Stimulated activated CD4-positive, alpha-beta T cell treated with anti-CD3 and anti-CD28 coated beads, TNF-alpha, amount 100 ng/mL, for 4 hours (primary cell): ENCODE data around the gene CDC42BPA.
"Not testable (repeated sequence)": the region's sequence is repeated elsewhere in the genome, so short reads cannot be mapped to it uniquely, and the experiment has no call there.

Experiments
- DNase-seq, 3 experiments: peaks; one replicate each; pipeline ENCODE4 v3.0.0-alpha.2; 2020; ENCODE audit warnings: low read depth in 3 of 3

Gene CDC42BPA

DNA sequence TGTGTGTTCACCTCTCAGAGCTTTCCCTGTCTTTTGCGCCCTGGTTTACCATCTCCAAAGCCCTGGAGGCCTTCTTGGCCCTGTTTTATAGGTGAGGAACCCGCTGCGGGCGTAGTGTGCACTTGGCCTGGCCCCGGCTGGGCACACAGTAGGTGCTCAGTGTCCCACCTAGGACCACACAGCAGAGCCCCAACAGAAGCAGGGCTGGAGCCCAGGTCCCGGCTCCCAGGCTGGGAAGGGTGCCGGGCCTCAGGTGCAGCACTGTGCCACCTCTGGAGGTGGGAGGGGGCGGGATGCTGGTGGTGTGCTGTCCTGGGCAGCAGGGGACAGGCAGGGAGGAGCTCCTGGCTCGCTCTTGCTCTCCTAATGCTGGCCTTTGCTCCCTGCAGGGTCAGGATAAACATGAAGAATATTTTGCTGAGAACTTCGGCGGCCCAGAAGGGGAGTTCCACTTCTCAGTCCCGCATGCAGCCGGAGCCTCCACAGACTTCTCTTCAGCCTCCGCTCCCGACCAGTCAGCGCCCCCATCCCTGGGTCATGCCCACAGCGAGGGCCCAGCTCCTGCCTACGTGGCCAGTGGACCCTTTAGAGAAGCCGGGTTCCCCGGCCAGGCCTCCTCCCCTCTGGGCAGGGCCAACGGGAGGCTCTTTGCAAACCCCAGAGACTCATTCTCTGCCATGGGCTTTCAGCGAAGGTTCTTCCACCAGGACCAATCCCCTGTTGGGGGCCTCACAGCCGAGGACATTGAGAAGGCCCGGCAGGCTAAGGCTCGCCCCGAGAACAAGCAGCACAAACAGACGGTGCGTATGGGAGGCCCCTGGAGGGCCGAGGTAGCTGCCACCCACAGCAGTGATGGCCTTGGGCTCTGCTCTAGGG is 353.4 kb downstream of the CDC42BPA start:
- DNase-seq, result no peak

DNA sequence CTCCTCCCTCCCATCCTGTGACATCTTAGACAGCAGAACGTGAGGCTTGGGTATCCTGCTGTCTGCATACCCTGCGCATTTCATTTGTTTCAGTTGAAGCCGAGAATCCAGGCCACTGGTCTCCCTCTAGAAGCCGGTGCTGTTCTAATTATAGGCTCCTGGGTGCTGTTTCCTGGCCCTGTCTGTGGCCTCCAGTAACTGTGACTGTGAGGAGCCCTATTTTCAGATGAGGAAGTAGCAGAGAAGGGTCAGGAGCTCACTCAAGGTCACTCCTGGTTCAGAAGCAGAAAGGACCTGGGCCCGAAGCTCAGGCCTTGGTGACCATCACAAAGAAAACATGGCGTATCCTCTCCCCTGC is 354.2 kb downstream of the CDC42BPA start:
- no peak for DNase-seq

DNA sequence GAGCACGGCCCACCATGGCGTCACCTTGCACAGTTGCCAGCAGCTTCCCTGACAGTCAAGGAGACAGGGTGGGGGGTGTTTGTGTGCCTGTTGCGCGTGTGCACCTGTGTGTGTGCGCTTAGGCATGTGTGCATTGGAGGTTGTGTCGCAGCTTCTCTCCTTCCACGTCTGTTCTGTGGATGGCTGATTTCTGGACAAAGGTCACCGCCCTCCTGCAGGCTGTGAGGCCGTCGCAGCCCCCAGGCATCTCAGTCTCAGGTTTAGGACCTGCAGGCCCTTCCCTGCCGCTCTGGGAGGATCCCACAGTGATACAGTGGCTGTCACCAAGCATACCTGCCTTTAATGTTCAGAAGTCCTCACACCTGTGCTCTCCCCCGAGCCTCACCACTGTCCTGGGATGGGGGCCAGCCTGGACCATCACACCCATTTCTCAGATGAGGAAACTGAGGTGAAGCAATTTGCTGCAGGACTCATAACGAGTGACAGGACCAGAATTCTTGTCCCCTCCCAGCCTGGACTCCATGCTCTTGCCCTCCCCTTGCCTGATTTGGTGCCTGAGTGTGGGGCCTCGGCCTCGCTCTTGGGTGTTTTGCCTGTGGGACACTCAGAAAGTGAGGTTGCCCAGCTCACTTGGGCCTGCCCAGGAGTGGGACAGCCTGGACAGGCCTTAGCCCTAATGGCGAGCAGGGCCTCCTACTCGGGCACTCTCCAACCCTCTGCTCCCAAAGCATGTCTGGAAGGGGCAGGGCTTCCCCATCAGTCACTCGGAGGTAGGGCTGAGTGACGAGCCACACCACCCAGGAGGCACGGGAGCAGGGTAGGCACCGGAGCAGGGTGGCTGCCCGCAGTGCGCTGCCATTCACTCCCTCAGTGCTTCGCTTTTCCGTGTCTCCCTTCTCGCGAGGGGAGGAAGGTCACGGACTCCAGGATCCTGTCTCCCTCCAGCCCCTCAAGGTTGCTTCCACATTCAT is 355.6 kb downstream of the CDC42BPA start:
- no peak for DNase-seq

DNA sequence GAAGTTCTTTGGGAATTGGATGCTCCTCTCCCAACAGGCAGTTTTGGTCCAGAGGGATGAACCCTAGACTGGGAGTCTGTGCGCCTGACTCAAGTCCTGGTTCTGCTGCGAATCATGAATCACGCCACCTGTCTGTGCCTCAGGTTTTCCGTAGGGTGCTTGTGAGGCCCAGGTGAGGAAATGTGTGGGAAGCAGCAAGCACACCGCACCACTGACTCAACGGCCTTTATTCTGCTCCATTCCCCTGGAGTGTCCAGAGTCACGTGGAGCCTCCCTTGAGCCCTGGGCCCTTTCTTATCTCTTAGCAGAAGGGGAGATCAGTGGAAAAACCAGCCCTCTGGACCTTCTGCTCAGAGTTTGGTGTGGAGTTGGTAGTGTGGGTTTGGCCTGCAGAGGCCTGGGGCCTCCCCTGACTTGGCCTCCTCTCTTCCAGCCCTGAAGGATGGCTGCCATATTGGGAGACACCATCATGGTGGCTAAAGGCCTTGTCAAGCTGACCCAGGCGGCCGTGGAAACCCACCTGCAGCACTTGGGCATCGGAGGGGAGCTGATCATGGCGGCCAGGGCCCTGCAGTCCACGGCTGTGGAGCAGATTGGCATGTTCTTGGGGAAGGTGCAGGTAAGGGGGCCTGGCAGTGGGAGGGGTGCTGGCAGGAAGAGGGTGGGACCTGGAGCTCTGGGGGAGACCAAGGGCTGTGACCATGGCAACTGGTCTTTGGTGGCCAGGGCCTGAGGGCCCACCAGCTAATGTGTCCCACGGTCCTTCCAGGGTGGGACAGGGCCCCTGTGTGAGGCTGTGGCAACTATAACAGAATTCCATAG is 357.1 kb downstream of the CDC42BPA start:
- no peak for DNase-seq

DNA sequence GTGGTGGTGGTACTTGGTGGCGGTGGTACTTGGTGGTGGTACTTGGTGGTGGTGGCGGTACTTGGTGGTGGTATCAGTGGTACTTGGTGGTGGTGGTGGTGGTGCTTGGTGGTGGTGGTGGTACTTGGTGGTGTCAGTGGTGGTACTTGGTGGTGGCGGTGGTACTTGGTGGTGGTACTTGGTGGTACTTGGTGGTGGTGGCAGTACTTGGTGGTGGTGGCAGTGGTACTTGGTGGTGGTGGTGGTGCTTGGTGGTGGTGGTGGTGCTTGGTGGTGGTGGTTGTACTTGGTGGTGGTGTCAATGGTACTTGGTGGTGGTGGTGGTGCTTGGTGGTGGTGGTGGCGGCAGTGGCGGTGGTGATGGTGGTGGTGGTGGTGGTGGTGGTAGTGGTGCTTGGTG is 358.0 kb downstream of the CDC42BPA start:
- DNase-seq, result no peak

DNA sequence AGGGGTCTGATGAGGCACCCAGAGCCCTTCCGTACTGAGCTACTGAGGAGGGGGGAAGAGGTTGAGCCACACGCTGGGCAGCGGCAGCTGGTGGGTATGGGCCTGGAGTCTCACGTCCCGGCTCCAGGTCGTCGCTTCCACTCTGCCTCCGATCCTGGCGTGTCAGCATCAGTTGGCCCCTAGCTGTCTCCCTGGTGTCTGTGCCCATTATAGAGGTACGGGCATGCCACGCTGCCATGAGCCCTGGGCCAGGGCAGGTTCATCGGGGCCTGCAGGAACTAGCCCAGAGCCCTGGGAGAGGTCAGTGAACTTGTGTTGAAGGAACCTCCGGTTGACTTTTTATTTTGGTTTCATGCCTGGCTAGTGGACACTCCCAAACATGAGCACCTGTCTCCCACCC is 360.0 kb downstream of the CDC42BPA start:
- DNase-seq, result no peak

DNA sequence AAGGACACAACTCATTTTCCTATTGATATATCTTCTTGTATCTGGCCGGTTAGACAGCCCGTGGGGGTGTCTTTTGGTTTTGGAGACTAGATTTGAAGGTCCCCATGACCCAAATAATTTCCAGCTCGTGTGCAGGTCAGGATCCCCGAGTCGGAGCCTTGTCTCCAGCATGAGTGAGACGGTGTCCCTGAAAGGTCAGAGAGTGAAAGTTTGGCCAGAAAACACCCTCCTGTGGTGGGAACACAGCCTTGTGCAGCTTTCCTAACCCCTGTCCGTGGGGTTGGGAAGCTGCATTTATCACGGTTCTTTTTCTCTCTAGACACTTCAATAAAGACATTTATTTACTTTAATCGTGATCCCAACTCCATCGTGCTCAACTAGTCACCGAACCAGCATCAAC is 360.6 kb downstream of the CDC42BPA start:
- no peak for DNase-seq

DNA sequence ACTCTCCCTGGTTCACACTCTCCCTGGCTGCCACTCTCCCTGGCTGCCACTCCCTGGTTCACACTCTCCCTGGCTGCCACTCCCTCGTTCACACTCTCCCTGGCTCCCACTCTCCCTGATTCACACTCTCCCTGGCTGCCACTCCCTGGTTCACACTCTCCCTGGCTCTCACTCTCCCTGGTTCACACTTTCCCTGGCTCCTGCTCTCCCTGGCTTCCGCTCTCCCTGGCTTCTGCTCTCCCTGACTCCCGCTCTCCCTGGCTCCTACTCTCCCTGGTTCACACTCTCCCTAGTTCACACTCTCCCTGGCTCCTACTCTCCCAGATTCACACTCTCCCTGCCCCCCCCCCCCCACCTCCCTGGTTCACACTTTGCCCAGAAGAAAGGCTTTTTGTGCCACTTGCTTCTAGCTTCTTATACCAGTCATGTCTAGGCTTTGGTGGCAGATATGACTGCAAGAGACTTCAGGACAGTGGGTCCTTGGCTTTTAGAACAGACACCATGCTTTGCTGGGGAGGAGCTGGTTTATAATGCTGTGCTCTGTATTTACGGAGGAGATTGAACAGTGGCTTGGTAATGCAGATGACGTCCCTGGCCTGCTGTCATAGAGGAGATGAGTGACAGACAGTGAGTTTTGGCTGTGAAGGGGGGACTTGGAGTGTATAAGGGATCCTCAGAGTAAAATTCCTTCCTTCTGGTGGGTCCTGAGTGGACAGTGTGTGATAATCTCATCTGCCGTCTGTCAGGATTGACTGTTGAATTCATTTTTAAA is 361.2 kb downstream of the CDC42BPA start:
- DNase-seq, result no peak

DNA sequence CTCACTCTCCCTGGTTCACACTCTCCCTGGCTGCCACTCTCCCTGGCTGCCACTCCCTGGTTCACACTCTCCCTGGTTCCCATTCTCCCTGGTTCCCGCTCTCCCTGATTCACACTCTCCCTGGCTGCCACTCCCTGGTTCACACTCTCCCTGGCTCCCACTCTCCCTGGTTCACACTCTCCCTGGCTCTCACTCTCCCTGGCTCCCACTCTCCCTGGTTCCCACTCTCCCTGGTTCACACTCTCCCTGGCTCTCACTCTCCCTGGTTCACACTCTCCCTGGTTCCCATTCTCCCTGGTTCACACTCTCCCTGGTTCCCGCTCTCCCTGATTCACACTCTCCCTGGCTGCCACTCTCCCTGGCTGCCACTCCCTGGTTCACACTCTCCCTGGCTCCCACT is 362.4 kb downstream of the CDC42BPA start:
- not testable (repeated sequence) for DNase-seq

DNA sequence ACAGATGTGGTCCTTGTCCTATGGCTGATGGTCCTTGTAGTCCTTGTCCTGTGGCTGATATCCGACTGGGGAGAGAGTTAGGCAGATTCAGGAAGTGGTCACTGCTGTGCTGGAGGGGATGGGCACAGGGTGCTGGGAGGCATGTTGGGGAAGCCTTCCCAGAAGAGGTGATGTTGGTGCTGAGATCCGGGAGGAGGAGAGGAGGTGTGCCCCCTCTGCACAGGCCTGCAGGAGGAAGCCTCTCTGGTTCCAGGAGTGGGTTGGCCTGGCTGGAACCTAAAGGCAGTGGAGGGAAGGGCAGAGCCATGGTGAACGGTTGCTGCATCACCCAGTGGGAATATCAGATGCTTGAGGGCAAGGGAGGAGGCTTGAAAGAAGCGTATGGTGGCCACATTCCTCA is 363.5 kb downstream of the CDC42BPA start:
- no peak for DNase-seq

DNA sequence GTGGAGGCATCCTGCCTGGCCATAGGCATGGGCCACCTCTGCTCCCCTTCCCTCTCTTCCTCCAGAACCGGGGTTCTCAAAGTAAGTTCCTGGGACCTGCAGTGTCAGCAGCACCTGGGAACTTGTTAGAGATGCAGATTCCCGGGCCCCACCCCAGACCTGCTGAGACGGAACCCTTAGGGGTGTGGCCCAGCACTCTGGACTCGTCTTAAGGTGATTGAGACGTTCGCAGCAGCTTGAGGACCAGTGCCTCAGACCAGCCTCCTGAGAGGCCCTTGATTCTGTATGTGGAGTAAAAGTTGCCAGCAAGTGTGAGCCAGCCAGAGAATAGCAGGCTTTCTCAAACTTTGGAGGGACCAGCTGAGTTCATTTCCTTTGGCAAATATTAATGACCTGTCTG is 364.0 kb downstream of the CDC42BPA start:
- no peak for DNase-seq

DNA sequence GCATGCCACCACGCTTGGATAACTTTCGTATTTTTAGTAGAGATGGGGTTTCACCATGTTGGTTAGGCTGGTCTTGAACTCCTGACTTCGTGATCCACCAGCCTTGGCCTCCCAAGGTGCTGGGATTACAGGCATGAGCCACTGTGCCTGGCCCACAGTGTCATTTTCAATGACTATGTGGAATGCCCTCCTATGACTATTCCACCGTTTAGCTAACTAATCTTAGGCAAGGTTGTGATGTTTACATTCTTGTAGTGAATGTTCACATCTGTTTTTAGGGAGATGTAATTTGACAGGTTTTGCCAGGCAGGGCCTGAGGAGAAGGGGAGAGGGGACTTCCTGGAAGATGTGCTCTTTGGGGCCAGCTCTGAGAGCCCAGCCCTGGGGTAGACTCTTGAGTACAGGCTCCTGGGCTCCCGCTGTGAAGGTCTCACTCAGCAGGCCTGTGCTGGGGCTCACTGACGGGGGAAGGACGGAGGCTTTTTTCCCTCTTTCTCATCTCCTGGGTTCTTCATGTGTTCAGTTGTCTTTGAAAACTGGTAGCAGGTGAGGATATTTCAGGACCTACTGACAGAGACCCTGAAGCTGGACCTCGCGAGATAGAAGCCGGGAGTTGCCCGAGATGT is 365.0 kb downstream of the CDC42BPA start:
- DNase-seq, result no peak

DNA sequence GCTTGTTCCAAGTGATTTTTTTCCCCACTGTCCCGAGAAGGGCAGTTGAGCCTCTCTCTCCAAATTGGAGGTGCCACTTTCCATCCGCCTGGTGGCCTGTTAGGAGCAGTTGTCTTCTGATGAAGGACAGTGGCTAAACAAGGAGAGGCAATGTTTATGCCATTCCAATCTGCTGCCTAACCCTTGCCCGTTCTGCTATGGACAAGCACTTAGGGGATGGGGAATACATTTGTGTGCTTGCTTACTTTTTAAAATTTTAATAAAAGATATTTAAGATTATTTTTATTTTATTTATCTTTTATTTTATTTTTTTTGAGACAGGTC is 366.2 kb downstream of the CDC42BPA start:
- DNase-seq, result no peak

DNA sequence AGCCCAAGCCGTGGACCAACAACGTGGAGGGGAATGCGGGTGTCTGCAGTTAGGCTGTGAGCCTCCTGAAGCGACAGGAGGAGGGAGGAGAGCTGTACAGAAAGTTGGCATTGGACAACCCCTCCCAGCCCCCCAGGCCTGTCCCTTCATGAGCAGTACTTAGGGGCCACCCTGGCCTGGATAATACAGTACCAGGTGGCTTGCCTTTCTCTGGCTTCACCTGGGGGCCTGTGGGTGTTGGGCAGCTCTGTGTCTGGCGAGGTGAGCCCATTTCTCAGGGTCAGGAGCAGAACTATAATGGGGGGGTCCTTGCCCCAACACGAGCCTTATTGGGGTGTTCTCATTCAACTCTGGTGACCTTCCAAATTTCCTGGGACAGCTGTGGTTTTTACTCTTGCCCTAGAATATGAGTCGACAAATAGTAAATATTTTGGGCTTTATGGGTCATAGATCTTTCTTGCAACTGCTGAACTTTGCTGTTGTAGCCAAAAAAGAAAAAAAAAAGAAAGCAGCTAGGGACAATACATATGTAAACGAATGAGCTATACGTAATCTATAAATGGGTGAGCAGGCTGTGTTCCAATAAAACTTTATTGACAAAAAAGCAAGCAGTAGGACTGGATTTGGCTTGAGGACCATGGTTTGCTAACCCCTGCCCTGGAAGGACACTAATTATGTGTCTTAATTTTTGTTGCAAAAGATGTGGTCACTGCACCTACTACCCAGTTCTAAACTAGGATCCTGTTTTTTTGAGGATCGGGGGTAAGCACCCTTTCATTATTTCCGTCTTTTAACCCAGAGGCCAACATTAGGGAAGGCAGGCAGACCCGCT is 366.8 kb downstream of the CDC42BPA start:
- DNase-seq, result no peak

DNA sequence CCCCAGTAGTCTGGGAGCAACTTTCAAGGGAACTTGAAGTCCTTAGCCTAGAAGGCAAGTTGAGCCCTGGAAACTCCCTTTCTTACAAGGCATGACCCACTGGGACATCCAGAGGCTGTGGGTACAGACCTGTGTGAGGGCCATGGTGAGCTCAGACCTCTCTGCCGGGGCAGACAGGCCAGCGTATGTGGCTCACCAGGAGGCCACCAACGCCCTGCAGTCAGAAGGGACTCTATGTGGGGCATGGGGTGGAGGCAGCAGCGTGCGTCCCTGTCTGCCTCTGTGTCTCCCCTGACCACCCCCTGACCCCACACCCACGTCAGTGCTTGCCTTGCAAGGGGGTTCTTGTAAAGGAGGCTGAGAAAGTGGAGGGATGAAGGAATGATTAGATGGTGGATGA is 367.4 kb downstream of the CDC42BPA start:
- DNase-seq, result no peak

DNA sequence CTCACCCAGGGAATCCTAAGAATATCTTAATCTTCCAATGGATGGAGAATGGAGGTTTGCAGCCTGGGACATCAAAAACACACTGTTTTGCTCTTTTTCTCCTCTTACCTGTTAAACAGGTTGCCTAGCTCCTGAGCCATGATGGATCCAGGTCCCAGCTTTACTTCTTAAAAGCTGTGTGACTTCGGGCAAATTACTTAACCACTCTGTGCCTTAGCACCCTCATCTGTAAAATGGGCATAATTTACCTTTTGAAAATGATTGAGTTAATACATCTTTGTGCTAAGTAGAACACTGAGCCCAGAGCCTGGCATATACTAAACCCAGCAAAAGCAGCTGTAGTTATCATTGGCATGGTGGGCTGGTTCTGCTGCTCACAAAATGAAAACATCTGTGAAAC is 368.0 kb downstream of the CDC42BPA start:
- no peak for DNase-seq

DNA sequence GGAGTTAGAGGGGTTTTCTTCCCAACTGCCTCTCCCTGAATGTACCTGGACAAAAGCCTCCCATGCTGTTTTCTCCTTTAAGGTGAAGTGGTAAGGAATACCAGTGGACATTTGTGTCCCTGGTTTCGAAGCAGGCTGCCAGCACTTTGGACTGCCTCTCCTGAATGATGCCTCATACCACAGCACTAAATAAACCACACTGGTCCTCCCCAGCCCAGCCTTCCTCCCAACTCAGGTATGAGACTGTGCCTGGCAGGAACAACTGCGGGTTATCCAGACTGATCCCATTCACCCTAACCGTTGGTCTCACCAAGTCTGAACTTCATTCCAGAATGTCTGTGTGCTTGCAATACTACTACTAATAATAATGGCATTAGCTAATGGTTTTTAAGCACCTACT is 368.9 kb downstream of the CDC42BPA start:
- DNase-seq, result no peak

DNA sequence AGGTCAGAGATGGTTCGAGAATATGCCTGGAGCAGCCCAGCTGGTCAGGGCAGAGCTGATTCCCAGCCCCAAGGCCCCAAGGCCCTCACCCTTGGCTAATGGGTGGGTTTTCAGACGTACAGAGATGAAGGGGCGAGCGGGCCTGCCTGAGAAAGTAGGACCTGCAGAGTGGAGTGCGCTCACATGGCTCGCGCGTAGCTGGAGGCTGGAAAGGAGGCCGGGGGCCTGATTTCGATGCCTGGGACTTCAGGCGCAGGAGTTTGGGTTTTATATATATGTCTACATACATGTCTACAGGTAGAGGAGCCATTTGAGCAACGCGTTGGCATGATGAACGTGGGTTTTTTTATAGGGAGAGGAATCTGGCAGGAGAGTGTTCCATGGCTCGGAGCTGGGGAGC is 369.3 kb downstream of the CDC42BPA start:
- no peak for DNase-seq

DNA sequence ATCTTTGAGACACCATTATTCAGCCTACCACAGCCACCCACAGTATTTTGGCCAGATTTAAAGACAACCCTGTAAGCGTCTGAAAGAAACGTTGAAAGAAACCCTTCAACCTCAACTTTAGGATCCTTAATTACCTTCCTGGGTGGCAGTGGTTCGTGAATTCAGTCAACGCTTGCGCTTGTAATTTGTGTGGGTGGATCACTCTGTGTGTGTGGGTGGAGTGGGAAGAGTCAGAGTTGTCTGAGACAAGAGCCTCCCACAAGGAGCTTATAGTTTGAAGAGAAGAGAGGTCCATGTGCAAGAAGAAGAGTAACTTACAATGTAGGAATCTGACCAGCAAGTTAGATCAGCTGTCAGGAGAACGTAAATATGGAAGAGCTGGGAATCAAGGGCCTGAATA is 369.8 kb downstream of the CDC42BPA start:
- no peak for DNase-seq

DNA sequence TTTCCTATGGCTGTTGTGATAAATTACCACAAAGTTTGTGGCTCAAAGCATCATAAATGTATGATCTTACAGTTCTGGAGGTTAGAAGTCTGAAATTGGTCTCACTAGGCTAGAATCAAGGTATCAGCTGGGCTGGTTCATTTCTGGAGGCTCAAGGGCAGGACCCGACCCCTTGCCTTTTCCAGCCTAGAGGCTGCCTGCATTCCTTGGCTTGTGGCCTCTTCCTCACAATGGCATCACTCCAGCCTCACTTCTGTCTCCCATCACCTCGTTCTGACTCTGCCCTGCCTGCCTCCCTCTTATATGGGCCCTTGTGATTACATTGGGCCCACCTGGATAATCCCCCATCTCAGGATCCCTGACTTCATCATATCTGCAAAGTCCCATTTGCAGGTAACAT is 370.2 kb downstream of the CDC42BPA start:
- no peak for DNase-seq
